GM12872 (cell line): Measurements from ENCODE around the gene XPO1.

Source experiments
- CTCF ChIP-seq: IDR thresholded peaks from 3 replicates; pipeline ENCODE4 v1.5.1; 2011; ENCODE audit warnings: low read depth, mild to moderate bottlenecking, low read length, moderate library complexity; ENCODE audit not compliant: insufficient read depth

Gene XPO1

GRCh38 chr2:61452392-61452791, 85.8 kb downstream of the XPO1 start:
- TF ChIP-seq CTCF: no peak

- no peak for TF ChIP-seq CTCF
Observed at GRCh38 chr2:61451178-61451577, 87.0 kb downstream of the XPO1 start.

DNA sequence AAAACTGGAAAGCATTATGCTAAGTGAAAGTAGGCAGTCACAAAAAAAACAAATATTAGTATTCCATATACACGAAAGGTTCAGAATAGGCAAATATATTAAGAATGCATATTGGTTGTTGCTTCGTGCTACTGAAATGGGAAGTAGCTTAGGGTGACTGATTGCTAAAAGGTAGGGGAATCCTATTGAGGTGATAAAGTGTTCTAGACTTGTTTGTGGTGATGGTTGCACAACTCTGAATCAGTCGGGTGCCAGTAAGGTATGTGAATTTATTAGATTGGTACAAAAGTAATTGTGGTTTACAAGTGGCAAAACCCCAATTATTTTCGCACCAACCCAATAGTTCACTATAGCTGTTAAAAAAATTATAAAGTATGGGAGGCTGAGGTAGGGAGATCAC, 88.0 kb downstream of the XPO1 start:
- no peak for TF ChIP-seq CTCF

DNA sequence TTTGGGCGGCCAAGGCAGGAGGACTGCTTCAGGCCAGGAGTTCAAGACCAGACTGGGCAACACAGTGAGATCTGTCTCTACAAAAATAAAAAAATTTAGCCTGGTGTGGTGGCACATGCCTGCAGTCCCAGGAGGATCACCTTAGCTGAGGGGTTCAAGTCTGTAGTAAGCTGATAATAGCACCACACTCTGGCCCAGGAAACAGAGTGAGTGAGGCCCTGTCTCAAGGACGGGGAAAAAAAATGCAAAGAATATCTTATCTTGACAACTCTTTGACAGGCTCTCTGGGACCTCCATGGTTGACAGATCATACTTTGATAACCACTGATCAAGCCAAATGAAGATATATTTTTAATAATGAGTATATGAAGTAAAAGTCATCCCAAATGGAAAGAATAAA, 89.9 kb downstream of the XPO1 start:
- TF ChIP-seq CTCF: no peak

- no peak for TF ChIP-seq CTCF
Observed at GRCh38 chr2:61443342-61444041, 94.7 kb downstream of the XPO1 start.

DNA sequence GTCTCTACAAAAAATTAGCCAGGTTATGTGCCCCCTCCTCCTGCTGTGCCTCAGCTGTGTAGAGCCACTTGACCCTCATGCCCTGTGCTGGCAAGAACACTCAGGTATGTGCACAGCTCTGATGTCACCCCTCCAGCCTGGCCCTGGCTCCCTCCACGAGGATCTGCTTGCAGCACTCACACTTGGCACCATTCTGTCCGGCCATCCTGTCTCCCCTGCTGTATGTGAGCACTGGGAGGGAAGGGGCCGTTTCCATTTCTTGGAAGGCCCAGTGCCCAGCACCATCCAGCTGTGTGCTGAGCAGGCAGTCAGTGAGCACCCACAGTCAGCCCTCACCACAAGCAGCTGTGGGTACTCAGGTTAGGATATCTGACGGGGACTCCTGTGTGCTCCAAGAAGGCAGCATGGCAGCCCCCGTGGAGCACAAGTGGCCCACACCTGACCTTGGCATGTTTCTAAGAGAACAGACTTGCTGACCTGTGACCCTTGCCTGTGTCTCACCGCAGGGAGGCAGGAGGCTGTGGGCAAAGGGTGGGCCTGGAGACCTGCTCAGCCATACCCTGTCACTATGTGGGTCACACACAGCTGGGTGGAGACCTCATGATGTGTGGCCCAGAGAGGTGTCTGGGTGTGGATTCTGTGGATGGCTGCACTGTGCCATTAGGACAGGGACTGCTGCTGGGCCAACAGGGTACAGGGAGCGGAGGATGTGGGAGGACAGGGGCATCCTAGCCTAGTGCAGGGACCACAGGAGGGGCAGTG, 98.7 kb downstream of the XPO1 start:
- no peak for TF ChIP-seq CTCF

- no peak for TF ChIP-seq CTCF
Observed at GRCh38 chr2:61438670-61439069, 99.5 kb downstream of the XPO1 start.
